ENCODE results near the gene SLC25A48.

SLC25A48 gene

GRCh38 chr5:135881244-135881643 is 46.8 kb downstream of the SLC25A48 start:
- peak; percentile 67 for DNase-seq (ENCODE audit: low spot score)

GRCh38 chr5:135881819-135882218 is 47.4 kb downstream of the SLC25A48 start:
- DNase-seq (ENCODE audit: low spot score): no peak

GRCh38 chr5:135883026-135883425 is 48.6 kb downstream of the SLC25A48 start:
- DNase-seq (ENCODE audit: low spot score): no peak

- DNase-seq (ENCODE audit: low spot score): no peak
These were observed 49.0 kb downstream of the SLC25A48 start for GRCh38 chr5:135883441-135883840.

- DNase-seq (ENCODE audit: low spot score): no peak
These were observed 50.6 kb downstream of the SLC25A48 start for GRCh38 chr5:135885031-135885430.

GRCh38 chr5:135886136-135886535 is 51.7 kb downstream of the SLC25A48 start:
- no peak for DNase-seq (ENCODE audit: low spot score)

GRCh38 chr5:135887447-135887864 is 53.0 kb downstream of the SLC25A48 start:
- peak; percentile 52 for DNase-seq (ENCODE audit: low spot score)

GRCh38 chr5:135887881-135888614 is 53.6 kb downstream of the SLC25A48 start:
- DNase-seq (ENCODE audit: low spot score): no peak

GRCh38 chr5:135890296-135890695 is 55.8 kb downstream of the SLC25A48 start:
- DNase-seq (ENCODE audit: low spot score): no peak

GRCh38 chr5:135890867-135891266 is 56.4 kb downstream of the SLC25A48 start:
- no peak for DNase-seq (ENCODE audit: low spot score)

GRCh38 chr5:135891268-135891667 is 56.8 kb downstream of the SLC25A48 start:
- DNase-seq (ENCODE audit: low spot score): no peak

- DNase-seq (ENCODE audit: low spot score): no peak
These were observed 57.3 kb downstream of the SLC25A48 start for GRCh38 chr5:135891791-135892190.

GRCh38 chr5:135894276-135894675 is 59.8 kb downstream of the SLC25A48 start:
- DNase-seq (ENCODE audit: low spot score): no peak

- DNase-seq (ENCODE audit: low spot score): no peak
These were observed 60.3 kb downstream of the SLC25A48 start for GRCh38 chr5:135894789-135895188.

- no peak for DNase-seq (ENCODE audit: low spot score)
These were observed 61.1 kb downstream of the SLC25A48 start, which contains the start of gene IL9 for GRCh38 chr5:135895474-135896006. IL9 (minus strand) TSS chr5:135895841; CDS start chr5:135895816, 25 bp downstream.

- no peak for DNase-seq (ENCODE audit: low spot score)
These were observed 64.2 kb downstream of the SLC25A48 start for GRCh38 chr5:135898651-135899050.

GRCh38 chr5:135900276-135900675 is 65.8 kb downstream of the SLC25A48 start:
- DNase-seq (ENCODE audit: low spot score): no peak

GRCh38 chr5:135901633-135902032 is 67.2 kb downstream of the SLC25A48 start:
- DNase-seq (ENCODE audit: low spot score): no peak

- DNase-seq (ENCODE audit: low spot score): no peak
These were observed 70.7 kb downstream of the SLC25A48 start for GRCh38 chr5:135905144-135905543.

GRCh38 chr5:135913713-135914626 is 79.5 kb downstream of the SLC25A48 start:
- DNase-seq (ENCODE audit: low spot score): no peak

- DNase-seq (ENCODE audit: low spot score): no peak
These were observed 81.1 kb downstream of the SLC25A48 start for GRCh38 chr5:135915466-135916001.

- DNase-seq (ENCODE audit: low spot score): no peak
These were observed 82.3 kb downstream of the SLC25A48 start for GRCh38 chr5:135916638-135917263.
